Right atrium auricular region (tissue), 2 donors: ENCODE results near the gene MCC. TPM values are rescaled to one million over a fixed set of nuclear protein-coding genes. Genes with fewer than 3 reads are reported as not detected.

ENCODE experiments used
- DNase-seq: peaks from one replicate; pipeline ENCODE4 v3.0.0-alpha.2; 2019; ENCODE audit warnings: low spot score
- H3K27ac ChIP-seq, 2 donors: fragments of 200-600 bp; sonication (generic); 1 replicate in 1 of 2; 2 replicates in 1 of 2; pipeline ENCODE4 v1.5.1; 2016 to 2019
- H3K27me3 ChIP-seq, 2 donors: fragments of 200-600 bp; sonication (generic); one replicate each; pipeline versions ENCODE4 v1.5.1 to v1.6.0; 2017 to 2019
- H3K36me3 ChIP-seq: fragments of 200-600 bp; sonication (generic); one replicate; pipeline ENCODE4 v1.5.1; 2016
- H3K4me1 ChIP-seq, 2 donors: fragments of 200-600 bp; sonication (generic); one replicate each; pipeline versions ENCODE4 v1.5.1 to v1.6.0; 2017 to 2019
- H3K4me3 ChIP-seq, 2 donors: fragments of 200-600 bp; sonication (generic); 1 replicate in 1 of 2; 2 replicates in 1 of 2; pipeline ENCODE4 v1.5.1; 2017 to 2019; ENCODE audit warnings: mild to moderate bottlenecking in 1 of 2, moderate library complexity in 1 of 2
- H3K9me3 ChIP-seq, 2 donors: fragments of 200-600 bp; sonication (generic); one replicate each; pipeline ENCODE4 v1.5.1; 2019
- total RNA-seq, 2 donors: library from RNA; depleted of rRNA; stranded (reverse); fragments of >200 nt; gene quantifications; one replicate each; pipeline ENCODE4 v1.1.0, GENCODE V29; 2016
- TF ChIP-seq, protein P1 (sequence below), 2 donors: fragments of 200-600 bp; sonication (generic); IDR thresholded peaks; one replicate each; pipeline ENCODE4 v1.5.1; 2019; ENCODE audit warnings: antibody characterized with exemption in 2 of 2

Gene MCC
- total RNA-seq, 2 donors from 2014 or later = 28.8 to 31.7 TPM

DNA sequence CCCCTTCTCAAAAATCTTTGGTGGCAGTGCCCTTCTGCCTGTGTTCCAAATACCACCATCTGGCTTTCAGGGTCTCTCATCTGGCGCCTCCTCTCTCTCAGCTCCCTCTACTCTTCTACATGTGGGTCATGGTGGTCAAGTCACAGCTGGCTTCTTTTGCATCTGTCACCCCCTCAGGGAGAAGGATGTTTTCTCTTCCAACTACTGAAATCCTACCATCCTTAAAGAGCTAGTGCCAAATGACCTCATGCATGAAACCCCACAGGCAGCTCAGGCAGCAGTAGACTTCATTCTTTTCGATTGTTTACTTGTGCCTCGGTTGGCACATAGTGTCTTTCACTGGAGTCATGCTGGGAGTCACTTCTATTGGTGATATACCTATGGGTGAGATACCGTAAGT is 292.5 kb downstream of the MCC start:
- Histone ChIP-seq H3K4me1 (peaks cover 0 to 42% of the 10 kb centered on the region in 2 donors), H3K27ac (no peak overlapping the region), H3K27me3 (no peaks in the 10 kb centered on the region), H3K36me3 (no peaks in the 10 kb centered on the region), H3K9me3 (peaks cover 0 to 5% of the 10 kb centered on the region in 2 donors), H3K4me3 (no peak overlapping the region)
- TF ChIP-seq, protein P1, sequence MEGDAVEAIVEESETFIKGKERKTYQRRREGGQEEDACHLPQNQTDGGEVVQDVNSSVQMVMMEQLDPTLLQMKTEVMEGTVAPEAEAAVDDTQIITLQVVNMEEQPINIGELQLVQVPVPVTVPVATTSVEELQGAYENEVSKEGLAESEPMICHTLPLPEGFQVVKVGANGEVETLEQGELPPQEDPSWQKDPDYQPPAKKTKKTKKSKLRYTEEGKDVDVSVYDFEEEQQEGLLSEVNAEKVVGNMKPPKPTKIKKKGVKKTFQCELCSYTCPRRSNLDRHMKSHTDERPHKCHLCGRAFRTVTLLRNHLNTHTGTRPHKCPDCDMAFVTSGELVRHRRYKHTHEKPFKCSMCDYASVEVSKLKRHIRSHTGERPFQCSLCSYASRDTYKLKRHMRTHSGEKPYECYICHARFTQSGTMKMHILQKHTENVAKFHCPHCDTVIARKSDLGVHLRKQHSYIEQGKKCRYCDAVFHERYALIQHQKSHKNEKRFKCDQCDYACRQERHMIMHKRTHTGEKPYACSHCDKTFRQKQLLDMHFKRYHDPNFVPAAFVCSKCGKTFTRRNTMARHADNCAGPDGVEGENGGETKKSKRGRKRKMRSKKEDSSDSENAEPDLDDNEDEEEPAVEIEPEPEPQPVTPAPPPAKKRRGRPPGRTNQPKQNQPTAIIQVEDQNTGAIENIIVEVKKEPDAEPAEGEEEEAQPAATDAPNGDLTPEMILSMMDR (IDR thresholded peaks at IDR 0.05) = no peak
- DNase-seq = no peak

DNA sequence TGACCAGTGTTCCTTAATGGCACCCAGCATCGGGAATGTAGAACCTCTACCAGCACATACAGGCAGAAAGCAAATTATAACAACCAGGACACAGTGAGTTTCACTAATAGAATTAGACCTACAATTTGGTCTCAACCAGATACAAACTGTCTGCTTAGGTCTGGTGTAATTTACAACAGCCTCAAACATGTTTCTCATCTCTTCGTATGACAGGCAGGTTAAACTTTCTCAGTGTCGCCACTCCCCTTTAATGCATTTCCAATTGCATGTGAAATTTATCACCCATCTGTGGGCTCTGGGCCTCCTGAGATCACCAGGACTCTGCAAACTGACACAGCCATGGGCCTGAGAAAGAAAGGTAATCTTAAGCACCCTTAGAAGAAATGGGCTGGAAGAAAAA is 293.0 kb downstream of the MCC start:
- H3K4me3 ChIP-seq = no peak overlapping the region
- H3K27ac ChIP-seq = no peak overlapping the region
- peaks cover 0 to 37% of the 10 kb centered on the region in 2 donors for H3K4me1 ChIP-seq
- DNase-seq = no peak
- TF ChIP-seq, protein P1 (IDR thresholded peaks at IDR 0.05) = no peak
- no peaks in the 10 kb centered on the region for H3K36me3 ChIP-seq
- no peaks in the 10 kb centered on the region for H3K27me3 ChIP-seq
- H3K9me3 ChIP-seq = peaks cover 0 to 5% of the 10 kb centered on the region in 2 donors

DNA sequence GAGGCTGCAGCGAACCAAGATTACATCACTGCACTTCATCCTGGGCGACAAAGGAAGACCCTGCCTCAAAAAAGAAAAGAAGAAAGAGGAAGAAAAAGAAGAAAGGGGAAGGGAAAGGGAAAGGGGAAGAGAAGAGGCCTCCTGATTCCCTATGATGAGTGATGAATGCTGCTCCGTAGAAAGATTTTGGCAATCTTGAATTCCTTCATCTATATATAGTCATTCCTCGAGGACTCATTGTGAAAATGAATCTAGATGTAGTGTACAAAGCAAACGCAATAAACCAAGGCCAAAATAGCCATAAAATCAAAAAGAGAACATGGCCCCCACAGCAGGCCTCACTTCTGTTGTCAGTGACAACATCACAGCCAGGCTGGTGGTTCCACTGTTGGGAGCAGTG is 293.7 kb downstream of the MCC start:
- no peak overlapping the region for H3K4me3 ChIP-seq
- H3K27ac ChIP-seq = no peak overlapping the region
- H3K36me3 ChIP-seq = no peaks in the 10 kb centered on the region
- TF ChIP-seq, protein P1 (IDR thresholded peaks at IDR 0.05) = no peak
- H3K27me3 ChIP-seq = no peaks in the 10 kb centered on the region
- H3K9me3 ChIP-seq = peaks cover 0 to 5% of the 10 kb centered on the region in 2 donors
- peaks cover 0 to 30% of the 10 kb centered on the region in 2 donors for H3K4me1 ChIP-seq
- DNase-seq = no peak

DNA sequence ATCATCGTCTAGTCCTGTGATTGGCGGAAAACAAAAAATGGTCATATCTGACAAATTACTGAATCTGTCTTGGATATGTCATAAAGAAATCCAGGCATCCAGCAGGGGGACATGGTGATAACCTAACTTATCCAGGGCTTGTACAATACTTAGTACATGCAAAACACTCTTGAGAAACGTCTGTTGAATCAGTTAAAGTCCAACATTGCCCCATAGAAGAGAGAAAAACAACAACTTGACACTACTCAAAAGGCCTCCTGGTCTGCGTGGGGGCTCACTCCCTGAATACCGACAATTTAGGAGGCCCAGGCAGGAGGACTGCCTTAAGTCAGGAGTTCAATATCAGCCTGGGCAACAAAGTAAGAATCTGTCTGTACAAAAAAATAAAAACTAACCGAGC is 294.1 kb downstream of the MCC start:
- H3K4me3 ChIP-seq = no peak overlapping the region
- H3K9me3 ChIP-seq = peaks cover 0 to 5% of the 10 kb centered on the region in 2 donors
- no peak overlapping the region for H3K27ac ChIP-seq
- no peaks in the 10 kb centered on the region for H3K27me3 ChIP-seq
- no peaks in the 10 kb centered on the region for H3K36me3 ChIP-seq
- peaks cover 0 to 26% of the 10 kb centered on the region in 2 donors for H3K4me1 ChIP-seq
- TF ChIP-seq, protein P1 (IDR thresholded peaks at IDR 0.05) = no peak
- DNase-seq = no peak

DNA sequence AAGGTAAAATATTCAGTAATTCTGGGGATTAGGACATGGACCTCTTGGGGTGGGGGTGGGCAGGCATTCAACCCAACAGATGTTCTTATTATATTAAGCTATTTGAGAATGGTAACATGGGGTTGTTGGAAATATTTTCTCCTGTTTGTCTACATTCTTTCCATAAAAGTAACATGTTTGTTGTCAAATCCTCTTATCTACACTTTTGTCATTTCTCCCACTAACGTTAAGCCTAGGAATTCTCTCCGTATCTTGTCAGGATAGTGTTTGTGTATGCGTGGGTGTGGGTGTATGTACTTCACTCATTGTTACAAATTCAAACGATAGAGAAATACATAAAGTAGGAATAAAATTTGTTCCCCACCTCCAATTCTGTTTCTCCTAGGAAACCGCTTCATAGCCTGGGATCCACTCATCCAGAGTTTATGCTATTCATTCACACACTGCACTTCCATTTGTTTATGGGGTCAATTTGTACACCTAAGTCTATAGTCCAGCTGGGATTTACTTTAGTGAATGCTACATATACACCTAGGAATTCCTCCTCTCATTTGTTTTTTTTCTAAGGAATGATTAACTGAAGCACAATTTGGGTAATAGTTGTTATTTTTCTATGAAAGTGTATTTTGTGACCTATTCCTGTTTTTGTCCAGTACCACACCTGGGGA is 294.8 kb downstream of the MCC start:
- Histone ChIP-seq H3K36me3 (no peaks in the 10 kb centered on the region), H3K27me3 (no peaks in the 10 kb centered on the region), H3K4me3 (no peak overlapping the region), H3K4me1 (peaks cover 0 to 22% of the 10 kb centered on the region in 2 donors), H3K9me3 (peaks cover 0 to 5% of the 10 kb centered on the region in 2 donors), H3K27ac (no peak overlapping the region)
- DNase-seq = no peak
- TF ChIP-seq, protein P1 (IDR thresholded peaks at IDR 0.05) = no peak

DNA sequence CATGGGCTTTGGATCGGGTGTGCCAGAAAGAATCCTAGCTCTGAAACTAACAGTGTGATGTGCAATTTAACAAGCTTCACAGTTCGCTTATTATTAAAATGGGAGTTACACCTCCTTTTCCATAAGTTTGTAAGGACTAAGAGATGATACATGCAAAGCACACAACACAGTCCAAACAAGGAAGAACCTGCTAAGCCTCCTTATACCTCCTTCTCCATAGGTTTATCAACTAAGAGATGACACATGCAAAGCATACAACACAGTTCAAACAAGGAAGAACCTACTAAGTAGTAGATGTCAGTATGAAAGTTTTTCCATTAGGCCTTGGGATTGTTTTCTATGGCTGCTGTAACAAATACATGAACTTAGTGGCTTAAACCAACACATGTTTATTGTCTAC is 295.7 kb downstream of the MCC start:
- H3K9me3 ChIP-seq = peaks cover 0 to 5% of the 10 kb centered on the region in 2 donors
- H3K4me1 ChIP-seq = peaks cover 0 to 13% of the 10 kb centered on the region in 2 donors
- TF ChIP-seq, protein P1 (IDR thresholded peaks at IDR 0.05) = no peak
- no peak overlapping the region for H3K4me3 ChIP-seq
- no peaks in the 10 kb centered on the region for H3K36me3 ChIP-seq
- H3K27me3 ChIP-seq = no peaks in the 10 kb centered on the region
- no peak for DNase-seq
- no peak overlapping the region for H3K27ac ChIP-seq
